ENCODE measurements around the gene PLCB2. TPM values are rescaled to one million over a fixed set of nuclear protein-coding genes. Genes with fewer than 3 reads are reported as not detected.

Gene PLCB2
- total RNA-seq, 4 donors from 2014 or later: 1.5 to 13.5 (median 8.8) TPM

DNA sequence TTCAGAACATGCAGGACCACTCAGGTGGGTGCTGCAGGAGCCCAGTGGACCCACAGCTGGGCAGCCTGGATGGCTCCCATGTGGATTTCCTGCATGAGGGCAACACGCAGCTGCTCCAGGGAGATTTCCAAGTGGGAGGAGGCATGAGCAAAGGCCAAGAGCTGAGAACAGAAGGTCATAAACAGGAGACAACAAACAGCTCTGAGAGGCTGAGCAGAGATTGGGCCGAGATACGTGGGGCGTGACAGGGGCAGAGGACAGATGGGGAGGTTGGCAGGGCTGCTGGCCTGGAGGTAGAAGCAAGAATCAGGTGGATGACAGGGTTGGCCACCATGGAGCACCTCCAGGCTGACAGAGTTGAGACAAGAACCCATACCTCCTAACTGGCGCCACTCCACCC lies 46.0 kb upstream of the PLCB2 start:
- ATAC-seq: no peak
- TF ChIP-seq EP300 (IDR thresholded peaks at IDR 0.05): no peak
- TF ChIP-seq, protein P1, sequence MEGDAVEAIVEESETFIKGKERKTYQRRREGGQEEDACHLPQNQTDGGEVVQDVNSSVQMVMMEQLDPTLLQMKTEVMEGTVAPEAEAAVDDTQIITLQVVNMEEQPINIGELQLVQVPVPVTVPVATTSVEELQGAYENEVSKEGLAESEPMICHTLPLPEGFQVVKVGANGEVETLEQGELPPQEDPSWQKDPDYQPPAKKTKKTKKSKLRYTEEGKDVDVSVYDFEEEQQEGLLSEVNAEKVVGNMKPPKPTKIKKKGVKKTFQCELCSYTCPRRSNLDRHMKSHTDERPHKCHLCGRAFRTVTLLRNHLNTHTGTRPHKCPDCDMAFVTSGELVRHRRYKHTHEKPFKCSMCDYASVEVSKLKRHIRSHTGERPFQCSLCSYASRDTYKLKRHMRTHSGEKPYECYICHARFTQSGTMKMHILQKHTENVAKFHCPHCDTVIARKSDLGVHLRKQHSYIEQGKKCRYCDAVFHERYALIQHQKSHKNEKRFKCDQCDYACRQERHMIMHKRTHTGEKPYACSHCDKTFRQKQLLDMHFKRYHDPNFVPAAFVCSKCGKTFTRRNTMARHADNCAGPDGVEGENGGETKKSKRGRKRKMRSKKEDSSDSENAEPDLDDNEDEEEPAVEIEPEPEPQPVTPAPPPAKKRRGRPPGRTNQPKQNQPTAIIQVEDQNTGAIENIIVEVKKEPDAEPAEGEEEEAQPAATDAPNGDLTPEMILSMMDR (IDR thresholded peaks at IDR 0.05): no peak
- no peak for TF ChIP-seq POLR2AphosphoS5 (IDR thresholded peaks at IDR 0.05)
- no peak for TF ChIP-seq POLR2A (IDR thresholded peaks at IDR 0.05)
- Histone ChIP-seq H3K27me3 (peaks cover 4% of the 10 kb centered on the region), H3K27ac (no peak overlapping the region), H3K4me3 (no peak overlapping the region), H3K36me3 (no peaks in the 10 kb centered on the region), H3K4me1 (peaks cover 4 to 29% (median 8%) of the 10 kb centered on the region in 3 donors), H3K9me3 (no peaks in the 10 kb centered on the region)
- 75 to 78% methylated on average over 4 to 5 of the region's 5 CpGs for WGBS, 2 donors (ENCODE audit: low coverage in 1 of 2)

DNA sequence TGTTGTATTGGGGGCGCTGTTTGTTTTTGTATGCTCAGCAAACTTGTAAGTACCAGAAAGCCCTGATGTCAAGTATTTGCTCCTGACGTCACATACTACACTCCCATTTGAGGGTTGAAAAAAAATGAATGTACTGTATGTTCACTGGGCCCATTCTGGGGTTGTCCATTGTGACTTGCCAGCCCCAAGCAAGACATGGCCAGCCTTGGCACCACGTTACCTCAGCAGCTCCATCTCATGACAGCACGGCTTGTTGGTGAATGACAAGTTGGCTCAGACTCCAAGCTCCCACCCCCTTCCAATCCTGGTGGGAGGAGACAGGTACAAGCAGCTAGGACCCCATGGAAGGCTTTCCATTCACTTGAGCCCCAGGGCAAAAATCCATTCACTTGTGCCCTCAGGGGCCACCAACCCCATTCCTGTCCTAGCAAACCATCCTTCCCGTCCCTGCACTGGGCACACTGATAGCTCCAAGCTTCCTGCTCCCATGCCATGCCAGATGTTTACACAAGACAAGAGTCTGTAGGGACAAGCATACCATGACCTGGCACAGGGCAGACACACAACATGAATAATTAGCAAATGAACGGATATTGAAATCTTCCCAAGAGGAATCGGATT lies 44.7 kb upstream of the PLCB2 start:
- TF ChIP-seq POLR2A (IDR thresholded peaks at IDR 0.05): no peak
- TF ChIP-seq, protein P1 (IDR thresholded peaks at IDR 0.05): no peak
- no peak overlapping the region for H3K27ac ChIP-seq
- peaks cover 0 to 17% (median 0%) of the 10 kb centered on the region in 3 donors for H3K4me1 ChIP-seq
- 88 to 91% methylated on average over 1 to 6 of the region's 7 CpGs for WGBS, 2 donors (ENCODE audit: low coverage in 1 of 2)
- H3K9me3 ChIP-seq: no peaks in the 10 kb centered on the region
- H3K27me3 ChIP-seq: no peaks in the 10 kb centered on the region
- H3K36me3 ChIP-seq: no peaks in the 10 kb centered on the region
- no peak overlapping the region for H3K4me3 ChIP-seq
- ATAC-seq: no peak

DNA sequence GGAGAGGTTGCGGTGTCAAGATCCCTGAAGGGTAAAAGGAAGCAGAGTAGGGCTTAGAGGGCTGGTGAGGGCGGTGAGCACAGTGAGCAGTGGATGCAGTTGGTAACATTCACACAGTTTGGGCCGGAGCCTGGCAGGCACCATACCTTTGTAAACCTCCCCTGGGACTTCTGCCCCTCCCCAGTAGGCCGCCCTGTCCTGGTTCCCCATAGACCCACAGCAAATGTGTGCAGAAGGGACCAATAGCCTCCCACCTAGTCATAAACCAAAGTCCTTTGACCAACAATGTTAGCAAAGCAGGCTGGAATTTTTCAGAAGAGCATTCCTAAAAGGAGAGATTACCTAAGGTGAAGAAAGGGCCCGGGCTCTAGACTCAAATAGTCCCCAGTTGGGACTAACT lies 41.4 kb upstream of the PLCB2 start:
- no peak for TF ChIP-seq EP300 (IDR thresholded peaks at IDR 0.05)
- TF ChIP-seq, protein P1 (IDR thresholded peaks at IDR 0.05): no peak
- no peak for TF ChIP-seq POLR2AphosphoS5 (IDR thresholded peaks at IDR 0.05)
- no peak for TF ChIP-seq POLR2A (IDR thresholded peaks at IDR 0.05)
- ATAC-seq: no peak
- H3K27ac ChIP-seq: no peak overlapping the region

DNA sequence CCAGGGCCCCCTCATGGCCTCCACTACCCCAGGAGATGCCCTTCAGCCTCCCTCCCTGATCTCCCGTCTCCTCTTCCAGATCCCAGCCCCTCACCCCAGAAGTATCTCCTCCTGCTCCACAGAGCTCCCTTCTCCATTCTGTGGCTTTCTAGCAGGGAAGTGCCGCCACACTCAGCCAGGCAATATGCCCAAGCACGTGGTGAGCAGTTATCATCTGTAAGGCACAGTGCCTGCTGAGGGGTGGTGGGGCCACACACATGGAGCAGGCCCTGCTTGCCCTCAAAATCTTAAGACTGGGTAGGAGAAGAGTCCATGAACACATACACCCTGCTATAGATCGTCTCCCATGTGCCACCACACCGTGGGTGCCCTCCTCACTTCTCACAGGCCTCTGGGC lies 40.7 kb upstream of the PLCB2 start:
- H3K27me3 ChIP-seq: no peaks in the 10 kb centered on the region
- H3K27ac ChIP-seq: no peak overlapping the region
- peaks cover 0 to 17% (median 12%) of the 10 kb centered on the region in 3 donors for H3K4me1 ChIP-seq
- ATAC-seq: no peak
- WGBS, 2 donors (ENCODE audit: low coverage in 1 of 2): 100% methylated on average over 3 of the region's 5 CpGs; no CpG with 5 or more reads in 1 of the 2 donors
- no peak overlapping the region for H3K4me3 ChIP-seq
- no peaks in the 10 kb centered on the region for H3K9me3 ChIP-seq
- H3K36me3 ChIP-seq: no peaks in the 10 kb centered on the region
- TF ChIP-seq POLR2A (IDR thresholded peaks at IDR 0.05): no peak
- TF ChIP-seq EP300 (IDR thresholded peaks at IDR 0.05): no peak
- no peak for TF ChIP-seq POLR2AphosphoS5 (IDR thresholded peaks at IDR 0.05)
- TF ChIP-seq, protein P1 (IDR thresholded peaks at IDR 0.05): no peak

More for the DNA sequence above, 41.4 kb upstream of the PLCB2 start:
- WGBS, 2 donors (ENCODE audit: low coverage in 1 of 2): 92 to 100% methylated on average over 1 to 4 of the region's 5 CpGs
- peaks cover 0 to 16% (median 7%) of the 10 kb centered on the region in 3 donors for H3K4me1 ChIP-seq
- no peaks in the 10 kb centered on the region for H3K36me3 ChIP-seq
- H3K9me3 ChIP-seq: no peaks in the 10 kb centered on the region
- no peak overlapping the region for H3K4me3 ChIP-seq
- no peaks in the 10 kb centered on the region for H3K27me3 ChIP-seq

All from gastroesophageal sphincter (tissue), 4 donors.